Activated CD4-positive, alpha-beta T cell treated with anti-CD3 and anti-CD28 coated beads, Interleukin-2, Interleukin-6, amounts not matched to agents 100 ng/mL and 50 ng/mL, durations not matched to agents 16 hours and 8 hours (primary cell): ENCODE measurements around the gene RASSF5.

ENCODE experiments used
- DNase-seq: peaks from one replicate; pipeline ENCODE4 v3.0.0-alpha.2; 2020

RASSF5 gene

DNA sequence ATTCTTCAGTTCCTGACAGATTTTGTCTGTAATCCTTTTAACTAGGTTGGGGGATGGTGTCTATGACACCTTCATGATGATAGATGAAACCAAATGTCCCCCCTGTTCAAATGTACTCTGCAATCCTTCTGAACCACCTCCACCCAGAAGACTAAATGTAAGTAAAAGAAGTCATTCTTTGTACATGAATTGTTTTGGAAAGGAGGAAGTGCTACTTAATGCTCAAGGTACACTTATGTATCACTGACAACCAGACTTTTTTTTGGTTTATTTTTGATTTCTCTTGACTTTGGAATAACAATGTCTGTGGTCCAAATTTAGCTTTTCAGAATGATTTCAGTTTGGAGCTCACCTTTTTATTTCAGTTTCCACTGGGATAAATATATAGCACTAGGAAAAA, 130.3 kb downstream of the RASSF5 start:
- no peak for DNase-seq
